Panc1 (cell line): ENCODE results near the gene TMEM82. TPM values are rescaled to one million over a fixed set of nuclear protein-coding genes. Genes with fewer than 3 reads are reported as not detected.

ENCODE experiments used
- ATAC-seq: fragments of 200-7000 bp; cut with Tn5 transposase; 2 replicates; pipeline ENCODE4 v1.9.1; 2020; ENCODE audit warnings: mild to moderate bottlenecking, moderate library complexity
- BruUV-seq: library from RNA; stranded (reverse); fragments of 400-500 nt; replicated peaks from 2 replicates; lab custom pipeline; 2021; lab: Mats Ljungman, UMichigan
- CTCF ChIA-PET: fragments of 300-600 bp; sonication (Branson Sonifier 250); formaldehyde crosslinking; loops from one replicate; lab custom pipeline; 2022; ENCODE audit warnings: antibody characterized with exemption; lab: Charles Lee
- POLR2A ChIA-PET: fragments of 300-600 bp; sonication (Branson Sonifier 250); formaldehyde crosslinking; loops from one replicate; lab custom pipeline; 2022; ENCODE audit warnings: antibody characterized with exemption; lab: Charles Lee
- DNase-seq: peaks from one replicate; pipeline ENCODE4 v3.0.0-alpha.2; 2010; ENCODE audit warnings: low read depth, low spot score
- H3K27ac ChIP-seq: 2 replicates; pipeline ENCODE4 v1.5.1; 2011; ENCODE audit warnings: mild to moderate bottlenecking, low read length, inconsistent platforms
- H3K27me3 ChIP-seq: fragments of 200-500 bp; sonication (Bioruptor generic); 2 replicates; pipeline ENCODE4 v1.6.0; 2014; ENCODE audit warnings: low read length, inconsistent platforms; ENCODE audit not compliant: control insufficient read depth, insufficient read depth
- H3K36me3 ChIP-seq: fragments of 200-500 bp; sonication (Bioruptor generic); 2 replicates; pipeline ENCODE4 v1.5.1; 2014; ENCODE audit warnings: inconsistent platforms, mild to moderate bottlenecking, low read length, moderate library complexity; ENCODE audit not compliant: control insufficient read depth, insufficient read depth
- H3K4me1 ChIP-seq: 2 replicates; pipeline ENCODE4 v1.5.1; 2011; ENCODE audit warnings: inconsistent platforms, mild to moderate bottlenecking, low read length, moderate library complexity; ENCODE audit not compliant: control insufficient read depth, insufficient read depth
- H3K4me3 ChIP-seq, 2 experiments: 2 replicates each; pipeline ENCODE4 v1.5.1; 2011 to 2012; ENCODE audit warnings: low read depth in 2 of 2, low read length in 2 of 2, mild to moderate bottlenecking in 2 of 2, inconsistent platforms in 1 of 2, moderate library complexity in 1 of 2
- H3K9me3 ChIP-seq: fragments of 200-500 bp; sonication (Bioruptor generic); 2 replicates; pipeline ENCODE4 v1.5.1; 2014; ENCODE audit warnings: low read depth, mild to moderate bottlenecking, inconsistent platforms, low read length, moderate library complexity; ENCODE audit not compliant: control insufficient read depth, insufficient read depth
- CTCF ChIP-seq: fragments of 450-650 bp; IDR thresholded peaks from 2 replicates; pipeline ENCODE4 v1.5.1; 2017; ENCODE audit warnings: mild to moderate bottlenecking
- POLR2AphosphoS5 ChIP-seq: IDR thresholded peaks from 2 replicates; pipeline ENCODE4 v1.6.1; 2012; ENCODE audit warnings: mild to moderate bottlenecking, low read depth, low read length, moderate library complexity
- SIN3A ChIP-seq: IDR thresholded peaks from 2 replicates; pipeline ENCODE4 v1.6.1; 2012; ENCODE audit warnings: low read depth, mild to moderate bottlenecking, low read length, moderate library complexity, borderline replicate concordance; ENCODE audit not compliant: insufficient read depth
- TCF7L2 ChIP-seq: IDR thresholded peaks from 2 replicates; pipeline ENCODE4 v1.6.1; 2011; ENCODE audit warnings: mild to moderate bottlenecking, low read depth, low read length, inconsistent platforms
- in situ Hi-C: cut with HindIII; loops from 2 replicates; pipeline ENCODE4 v1.10.0; 2016; ENCODE audit warnings: low sequenced_read_pairs, low pct_unique_long_range_greater_than_20kb
- intact Hi-C: fragments of 100-400 bp; cut with micrococcal nuclease; formaldehyde crosslinking; loops from one replicate; pipeline ENCODE4 v1.10.0; 2022; ENCODE audit not compliant: unreplicated experiment
- total RNA-seq: library from RNA; stranded (reverse); gene quantifications from one replicate; pipeline ENCODE4 v1.2.1, GENCODE V29; 2021; ENCODE audit not compliant: unreplicated experiment
- TF ChIP-seq, protein P1 (sequence below), 2 experiments: IDR thresholded peaks; 2 replicates each; pipeline ENCODE4 v1.6.1; 2011 to 2012; ENCODE audit warnings: low read depth in 2 of 2, control low read depth in 1 of 2, low read length in 1 of 2, mild to moderate bottlenecking in 1 of 2, moderate library complexity in 1 of 2; ENCODE audit not compliant: insufficient read depth in 1 of 2

The TMEM82 gene
- total RNA-seq, 1 experiment from 2014 or later: not detected

GRCh38 chr1:15726508-15726907, 15.8 kb upstream of the TMEM82 start:
- ChIA-PET CTCF (no interaction called here), POLR2A (no interaction called here)
- Histone ChIP-seq H3K27me3 (no peaks in the 10 kb centered on the region), H3K9me3 (no peaks in the 10 kb centered on the region), H3K27ac (no peak overlapping the region), H3K36me3 (no peaks in the 10 kb centered on the region), H3K4me1 (no peaks in the 10 kb centered on the region), H3K4me3 (no peak overlapping the region)
- ATAC-seq: no peak
- intact Hi-C loops: no loop called here
- no peak for TF ChIP-seq CTCF
- no TSS peak for BruUV-seq
- in situ Hi-C loops: no loop called here
- DNase-seq: no peak

- Histone ChIP-seq H3K4me1 (no peaks in the 10 kb centered on the region), H3K27me3 (no peaks in the 10 kb centered on the region), H3K9me3 (no peaks in the 10 kb centered on the region), H3K36me3 (no peaks in the 10 kb centered on the region), H3K27ac (no peak overlapping the region), H3K4me3 (no peak overlapping the region)
- CTCF ChIA-PET: no interaction called here
- DNase-seq: no peak
- in situ Hi-C loops (no loop called here), intact Hi-C loops (no loop called here)
- BruUV-seq: no TSS peak
- ATAC-seq: no peak
- POLR2A ChIA-PET: no interaction called here
- TF ChIP-seq, protein P1, sequence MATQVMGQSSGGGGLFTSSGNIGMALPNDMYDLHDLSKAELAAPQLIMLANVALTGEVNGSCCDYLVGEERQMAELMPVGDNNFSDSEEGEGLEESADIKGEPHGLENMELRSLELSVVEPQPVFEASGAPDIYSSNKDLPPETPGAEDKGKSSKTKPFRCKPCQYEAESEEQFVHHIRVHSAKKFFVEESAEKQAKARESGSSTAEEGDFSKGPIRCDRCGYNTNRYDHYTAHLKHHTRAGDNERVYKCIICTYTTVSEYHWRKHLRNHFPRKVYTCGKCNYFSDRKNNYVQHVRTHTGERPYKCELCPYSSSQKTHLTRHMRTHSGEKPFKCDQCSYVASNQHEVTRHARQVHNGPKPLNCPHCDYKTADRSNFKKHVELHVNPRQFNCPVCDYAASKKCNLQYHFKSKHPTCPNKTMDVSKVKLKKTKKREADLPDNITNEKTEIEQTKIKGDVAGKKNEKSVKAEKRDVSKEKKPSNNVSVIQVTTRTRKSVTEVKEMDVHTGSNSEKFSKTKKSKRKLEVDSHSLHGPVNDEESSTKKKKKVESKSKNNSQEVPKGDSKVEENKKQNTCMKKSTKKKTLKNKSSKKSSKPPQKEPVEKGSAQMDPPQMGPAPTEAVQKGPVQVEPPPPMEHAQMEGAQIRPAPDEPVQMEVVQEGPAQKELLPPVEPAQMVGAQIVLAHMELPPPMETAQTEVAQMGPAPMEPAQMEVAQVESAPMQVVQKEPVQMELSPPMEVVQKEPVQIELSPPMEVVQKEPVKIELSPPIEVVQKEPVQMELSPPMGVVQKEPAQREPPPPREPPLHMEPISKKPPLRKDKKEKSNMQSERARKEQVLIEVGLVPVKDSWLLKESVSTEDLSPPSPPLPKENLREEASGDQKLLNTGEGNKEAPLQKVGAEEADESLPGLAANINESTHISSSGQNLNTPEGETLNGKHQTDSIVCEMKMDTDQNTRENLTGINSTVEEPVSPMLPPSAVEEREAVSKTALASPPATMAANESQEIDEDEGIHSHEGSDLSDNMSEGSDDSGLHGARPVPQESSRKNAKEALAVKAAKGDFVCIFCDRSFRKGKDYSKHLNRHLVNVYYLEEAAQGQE (IDR thresholded peaks at IDR 0.05; ENCODE audit: insufficient read depth in 1 of 2, low read depth in 2 of 2, low read length in 1 of 2): peak in 1 of 2 experiments; percentile 70; a peak in 2 of 4 replicates
- TF ChIP-seq CTCF: no peak
These were observed 15.3 kb upstream of the TMEM82 start for GRCh38 chr1:15727021-15727420.

DNA sequence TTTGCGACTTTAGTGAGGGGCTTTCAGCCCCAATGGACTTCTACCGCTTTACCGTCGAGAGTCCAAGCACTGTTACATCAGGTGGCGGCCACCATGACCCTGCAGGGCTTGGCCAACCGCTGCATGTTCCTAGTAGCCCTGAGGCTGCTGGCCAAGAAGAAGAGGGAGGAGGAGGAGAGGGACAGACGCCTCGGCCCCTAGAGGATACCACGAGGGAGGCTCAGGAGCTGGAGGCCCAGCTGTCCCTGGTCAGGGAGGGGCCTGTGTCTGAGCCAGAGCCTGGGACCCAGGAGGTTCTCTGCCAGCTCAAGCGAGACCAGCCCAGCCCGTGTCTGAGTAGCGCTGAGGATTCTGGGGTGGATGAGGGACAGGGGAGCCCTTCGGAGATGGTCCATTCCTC, 14.9 kb upstream of the TMEM82 start:
- no peak overlapping the region for H3K27ac ChIP-seq
- POLR2A ChIA-PET: no interaction called here
- H3K36me3 ChIP-seq: no peaks in the 10 kb centered on the region
- CTCF ChIA-PET: interaction anchor here (1.1 kb wide), 1 partner anchor 12 kb away, joined by 3 read pairs; no protein-coding TSS in a partner anchor
- no peak overlapping the region for H3K4me3 ChIP-seq
- H3K9me3 ChIP-seq: no peaks in the 10 kb centered on the region
- DNase-seq (no peak), ATAC-seq (no peak; the same call in 1 of the 2 replicates)
- BruUV-seq: no TSS peak
- no peaks in the 10 kb centered on the region for H3K27me3 ChIP-seq
- in situ Hi-C loops: no loop called here
- no peaks in the 10 kb centered on the region for H3K4me1 ChIP-seq
- intact Hi-C loops: no loop called here
- TF ChIP-seq SIN3A: no peak
- no peak for TF ChIP-seq POLR2AphosphoS5
- TF ChIP-seq, protein P1 (IDR thresholded peaks at IDR 0.05; ENCODE audit: insufficient read depth in 1 of 2, low read depth in 2 of 2, low read length in 1 of 2): no peak
- no peak for TF ChIP-seq CTCF
- no peak for TF ChIP-seq TCF7L2
